Upper lobe of right lung (tissue), 1 donor: ENCODE data around the gene FAM78B. TPM values are rescaled to one million over a fixed set of nuclear protein-coding genes. Genes with fewer than 3 reads are reported as not detected.

Experiments
- ATAC-seq: fragments of 200-7000 bp; cut with Tn5 transposase; one replicate; pipeline ENCODE4 v1.9.1; 2020; ENCODE audit warnings: mild to moderate bottlenecking, moderate library complexity
- DNase-seq: peaks from one replicate; pipeline ENCODE4 v3.0.0-alpha.2; 2020
- H3K27ac ChIP-seq: fragments of 200-600 bp; one replicate; pipeline ENCODE4 v1.8.0; 2022
- H3K27me3 ChIP-seq: fragments of 200-600 bp; one replicate; pipeline ENCODE4 v1.8.0; 2022; ENCODE audit warnings: mild to moderate bottlenecking
- H3K36me3 ChIP-seq: fragments of 200-600 bp; one replicate; pipeline ENCODE4 v1.8.0; 2022
- H3K4me1 ChIP-seq: fragments of 200-600 bp; one replicate; pipeline ENCODE4 v1.8.0; 2022
- H3K4me3 ChIP-seq: fragments of 200-600 bp; one replicate; pipeline ENCODE4 v1.8.0; 2022; ENCODE audit warnings: mild to moderate bottlenecking
- H3K9me3 ChIP-seq: fragments of 200-600 bp; one replicate; pipeline ENCODE4 v1.8.0; 2022
- CTCF ChIP-seq: fragments of 200-600 bp; IDR thresholded peaks from one replicate; pipeline ENCODE4 v1.8.0; 2022; ENCODE audit warnings: antibody characterized with exemption
- intact Hi-C: fragments of 100-400 bp; cut with DNase I; formaldehyde crosslinking; loops from one replicate; pipeline ENCODE4 v1.11.0; 2022
- microRNA-seq: library from miRNA; unstranded; fragments of <30 nt; microRNA quantifications from one replicate; pipeline ENCODE4 v1.2.0, GENCODE V29; 2020; ENCODE audit warnings: borderline microRNAs expressed
- total RNA-seq: library from RNA; stranded (reverse); fragmentation: NEBNext Ultra II Directional; extraction: Animal tissue kit (Norgen Biotek cat#: 25700); gene quantifications from one replicate; pipeline ENCODE4 v1.2.1, GENCODE V29; 2021
- donor health status: DM: no; HTN: yes; CAD: no; lungs with severe emphysema.

The FAM78B gene
- total RNA-seq, 1 donor from 2014 or later, result 1.2 TPM

GRCh38 chr1:166026143-166026542 is 140.7 kb downstream of the FAM78B start:
- Histone ChIP-seq H3K9me3 (no peaks in the 10 kb centered on the region), H3K4me1 (no peaks in the 10 kb centered on the region), H3K4me3 (no peak overlapping the region), H3K27ac (no peak overlapping the region), H3K36me3 (no peaks in the 10 kb centered on the region), H3K27me3 (no peaks in the 10 kb centered on the region)
- TF ChIP-seq CTCF, result no peak
- no peak for ATAC-seq
- DNase-seq, result no peak
- intact Hi-C loops, result no loop called here

- H3K27ac ChIP-seq, result no peak overlapping the region
- intact Hi-C loops, result no loop called here
- no peaks in the 10 kb centered on the region for H3K36me3 ChIP-seq
- TF ChIP-seq CTCF, result no peak
- no peak for DNase-seq
- no peak overlapping the region for H3K4me3 ChIP-seq
- ATAC-seq, result no peak
- H3K9me3 ChIP-seq, result no peaks in the 10 kb centered on the region
- no peaks in the 10 kb centered on the region for H3K4me1 ChIP-seq
- H3K27me3 ChIP-seq, result no peaks in the 10 kb centered on the region
Observed at GRCh38 chr1:166020210-166020609, 146.6 kb downstream of the FAM78B start.

Small RNAs within 50 kb of the gene (microRNA-seq; reads per million reads assigned to microRNA genes)
- not detected for gene MIR921
